ENCODE results near the gene USP17L15. TPM values are rescaled to one million over a fixed set of nuclear protein-coding genes. Genes with fewer than 3 reads are reported as not detected.
"Not testable (repeated sequence)": the region's sequence is repeated elsewhere in the genome, so short reads cannot be mapped to it uniquely, and the experiment has no call there.

Gene USP17L15
- total RNA-seq, 1 experiment from 2014 or later: not detected

- H3K27ac ChIP-seq (ENCODE audit: low read depth, low read length); RAD21 ChIA-PET (ENCODE audit: low non-redundant PET in 1 of 2, low total read pairs in 2 of 2, uncharacterized antibody in 2 of 2, unreplicated experiment in 2 of 2); H3K4me3 ChIP-seq (replicated peaks in 1 of 2; ENCODE audit: low read depth in 1 of 2, low read length in 2 of 2); H3K36me3 ChIP-seq (ENCODE audit: control insufficient read depth in 1 of 2, insufficient read depth in 2 of 2, low read length in 2 of 2); H3K4me1 ChIP-seq (ENCODE audit: control insufficient read depth in 1 of 2, insufficient read depth in 2 of 2, low read length in 2 of 2); POLR2A ChIA-PET; H3K79me2 ChIP-seq (ENCODE audit: insufficient read depth, low read length); H3K27me3 ChIP-seq (ENCODE audit: insufficient read depth, low read length); H3K4me2 ChIP-seq (ENCODE audit: low read length); H3K9ac ChIP-seq (ENCODE audit: low read length); BruUV-seq (replicated peaks); CTCF ChIA-PET; H4K20me1 ChIP-seq (ENCODE audit: insufficient read depth); H3K9me3 ChIP-seq (ENCODE audit: control insufficient read depth in 1 of 2, insufficient read depth in 1 of 2, low read depth in 1 of 2, low read length in 2 of 2); ATAC-seq; H3K9me2 ChIP-seq (ENCODE audit: insufficient read depth); DNase-seq (ENCODE audit: low read depth, low spot score); intact Hi-C loops (cut with micrococcal nuclease); H2AFZ ChIP-seq (ENCODE audit: low read depth, low read length, poor library complexity, severe bottlenecking): not testable (repeated sequence)
These were observed 13.9 kb downstream of the USP17L15 start, which contains the start of gene USP17L18 for GRCh38 chr4:9247953-9248680. Gene USP17L18, plus strand, starts transcription at chr4:9248630. Its CDS starts 0 bp downstream, at chr4:9248630.

- H4K20me1 ChIP-seq (ENCODE audit: insufficient read depth); H3K9me3 ChIP-seq (ENCODE audit: control insufficient read depth in 1 of 2, insufficient read depth in 1 of 2, low read depth in 1 of 2, low read length in 2 of 2); H3K4me1 ChIP-seq (ENCODE audit: control insufficient read depth in 1 of 2, insufficient read depth in 2 of 2, low read length in 2 of 2); DNase-seq (ENCODE audit: low read depth, low spot score); CTCF ChIA-PET; RAD21 ChIA-PET (ENCODE audit: low non-redundant PET in 1 of 2, low total read pairs in 2 of 2, uncharacterized antibody in 2 of 2, unreplicated experiment in 2 of 2); H3K27ac ChIP-seq (ENCODE audit: low read depth, low read length); H3K36me3 ChIP-seq (ENCODE audit: control insufficient read depth in 1 of 2, insufficient read depth in 2 of 2, low read length in 2 of 2); H3K9me2 ChIP-seq (ENCODE audit: insufficient read depth); H3K79me2 ChIP-seq (ENCODE audit: insufficient read depth, low read length); ATAC-seq; H3K4me2 ChIP-seq (ENCODE audit: low read length); BruUV-seq (replicated peaks); POLR2A ChIA-PET; H3K27me3 ChIP-seq (ENCODE audit: insufficient read depth, low read length); intact Hi-C loops (cut with micrococcal nuclease); H3K9ac ChIP-seq (ENCODE audit: low read length); H3K4me3 ChIP-seq (replicated peaks in 1 of 2; ENCODE audit: low read depth in 1 of 2, low read length in 2 of 2); H2AFZ ChIP-seq (ENCODE audit: low read depth, low read length, poor library complexity, severe bottlenecking): not testable (repeated sequence)
These were observed 18.9 kb downstream of the USP17L15 start, which contains the start of gene USP17L19 for GRCh38 chr4:9253078-9253477. Gene USP17L19, plus strand, starts transcription at chr4:9253378. Its CDS starts 0 bp downstream, at chr4:9253378.

GRCh38 chr4:9257824-9258223 is 23.6 kb downstream of the USP17L15 start, which contains the start of gene USP17L20:
Gene USP17L20, plus strand, starts transcription at chr4:9258124. Its CDS starts 0 bp downstream, at chr4:9258124.
- H3K27me3 ChIP-seq (ENCODE audit: insufficient read depth, low read length); H3K9ac ChIP-seq (ENCODE audit: low read length); H3K9me2 ChIP-seq (ENCODE audit: insufficient read depth); H3K4me1 ChIP-seq (ENCODE audit: control insufficient read depth in 1 of 2, insufficient read depth in 2 of 2, low read length in 2 of 2); H3K27ac ChIP-seq (ENCODE audit: low read depth, low read length); H4K20me1 ChIP-seq (ENCODE audit: insufficient read depth); H3K36me3 ChIP-seq (ENCODE audit: control insufficient read depth in 1 of 2, insufficient read depth in 2 of 2, low read length in 2 of 2); H3K4me2 ChIP-seq (ENCODE audit: low read length); DNase-seq (ENCODE audit: low read depth, low spot score); BruUV-seq (replicated peaks); H3K4me3 ChIP-seq (replicated peaks in 1 of 2; ENCODE audit: low read depth in 1 of 2, low read length in 2 of 2); H3K9me3 ChIP-seq (ENCODE audit: control insufficient read depth in 1 of 2, insufficient read depth in 1 of 2, low read depth in 1 of 2, low read length in 2 of 2); H2AFZ ChIP-seq (ENCODE audit: low read depth, low read length, poor library complexity, severe bottlenecking); ATAC-seq; POLR2A ChIA-PET; H3K79me2 ChIP-seq (ENCODE audit: insufficient read depth, low read length); RAD21 ChIA-PET (ENCODE audit: low non-redundant PET in 1 of 2, low total read pairs in 2 of 2, uncharacterized antibody in 2 of 2, unreplicated experiment in 2 of 2); intact Hi-C loops (cut with micrococcal nuclease); CTCF ChIA-PET: not testable (repeated sequence)

- DNase-seq (ENCODE audit: low read depth, low spot score); H3K4me3 ChIP-seq (replicated peaks in 1 of 2; ENCODE audit: low read depth in 1 of 2, low read length in 2 of 2); H3K79me2 ChIP-seq (ENCODE audit: insufficient read depth, low read length); RAD21 ChIA-PET (ENCODE audit: low non-redundant PET in 1 of 2, low total read pairs in 2 of 2, uncharacterized antibody in 2 of 2, unreplicated experiment in 2 of 2); H2AFZ ChIP-seq (ENCODE audit: low read depth, low read length, poor library complexity, severe bottlenecking); H3K9me3 ChIP-seq (ENCODE audit: control insufficient read depth in 1 of 2, insufficient read depth in 1 of 2, low read depth in 1 of 2, low read length in 2 of 2); BruUV-seq (replicated peaks); H3K4me2 ChIP-seq (ENCODE audit: low read length); ATAC-seq; H3K27me3 ChIP-seq (ENCODE audit: insufficient read depth, low read length); H4K20me1 ChIP-seq (ENCODE audit: insufficient read depth); CTCF ChIA-PET; intact Hi-C loops (cut with micrococcal nuclease); POLR2A ChIA-PET; H3K27ac ChIP-seq (ENCODE audit: low read depth, low read length); H3K4me1 ChIP-seq (ENCODE audit: control insufficient read depth in 1 of 2, insufficient read depth in 2 of 2, low read length in 2 of 2); H3K9me2 ChIP-seq (ENCODE audit: insufficient read depth); H3K36me3 ChIP-seq (ENCODE audit: control insufficient read depth in 1 of 2, insufficient read depth in 2 of 2, low read length in 2 of 2); H3K9ac ChIP-seq (ENCODE audit: low read length): not testable (repeated sequence)
These were observed 28.4 kb downstream of the USP17L15 start, which contains the start of gene USP17L21 for GRCh38 chr4:9262572-9262971. Gene USP17L21, plus strand, starts transcription at chr4:9262872. Its CDS starts 0 bp downstream, at chr4:9262872.

Data from HCT116 (cell line).